ENCODE measurements around the gene JOSD1. TPM values are rescaled to one million over a fixed set of nuclear protein-coding genes. Genes with fewer than 3 reads are reported as not detected.

The JOSD1 gene
- total RNA-seq, 1 experiment from 2014 or later, result 84.9 TPM

DNA sequence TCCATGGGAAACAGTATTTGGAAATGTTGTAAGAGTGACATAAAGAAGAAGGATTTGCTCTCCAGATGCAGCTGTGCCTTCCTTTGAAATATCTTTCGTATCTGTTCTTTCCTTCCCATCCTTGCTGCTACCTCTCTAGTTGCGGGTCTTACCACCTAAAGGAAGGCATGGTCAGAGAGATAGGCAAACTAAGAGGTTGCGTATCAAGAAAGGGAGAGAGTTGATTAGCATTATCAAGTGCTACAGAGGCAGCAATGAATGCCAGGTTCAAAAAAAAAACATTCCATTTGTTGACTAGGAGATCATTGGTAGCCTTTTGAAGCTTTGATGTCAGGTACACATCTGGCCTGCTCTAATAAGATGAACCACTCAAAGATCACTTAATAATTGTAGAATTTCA is 9.6 kb upstream of the JOSD1 start:
- Mint-ChIP-seq H3K4me3 (ENCODE audit: unreplicated experiment) (no peak overlapping the region), H3K36me3 (ENCODE audit: insufficient read depth, unreplicated experiment) (peaks cover 15% of the 10 kb centered on the region), H3K4me1 (ENCODE audit: insufficient read depth, unreplicated experiment) (peaks cover 20% of the 10 kb centered on the region), H3K27ac (ENCODE audit: low read depth, unreplicated experiment) (no peak overlapping the region), H3K27me3 (ENCODE audit: insufficient read depth, unreplicated experiment) (no peaks in the 10 kb centered on the region), H3K9me3 (ENCODE audit: unreplicated experiment) (no peaks in the 10 kb centered on the region)
- ChIA-PET POLR2A (interaction anchor here (1.0 to 1.6 kb wide), 2 partner anchors 8 to 11 kb away, joined by 5 to 7 read pairs; no protein-coding TSS in a partner anchor), CTCF (interaction anchor here (0.5 to 0.9 kb wide), 2 partner anchors 47 to 57 kb away, joined by 3 to 4 read pairs; no protein-coding TSS in a partner anchor)
- BruUV-seq (replicated peaks), result no TSS peak
- TF ChIP-seq, protein P1, sequence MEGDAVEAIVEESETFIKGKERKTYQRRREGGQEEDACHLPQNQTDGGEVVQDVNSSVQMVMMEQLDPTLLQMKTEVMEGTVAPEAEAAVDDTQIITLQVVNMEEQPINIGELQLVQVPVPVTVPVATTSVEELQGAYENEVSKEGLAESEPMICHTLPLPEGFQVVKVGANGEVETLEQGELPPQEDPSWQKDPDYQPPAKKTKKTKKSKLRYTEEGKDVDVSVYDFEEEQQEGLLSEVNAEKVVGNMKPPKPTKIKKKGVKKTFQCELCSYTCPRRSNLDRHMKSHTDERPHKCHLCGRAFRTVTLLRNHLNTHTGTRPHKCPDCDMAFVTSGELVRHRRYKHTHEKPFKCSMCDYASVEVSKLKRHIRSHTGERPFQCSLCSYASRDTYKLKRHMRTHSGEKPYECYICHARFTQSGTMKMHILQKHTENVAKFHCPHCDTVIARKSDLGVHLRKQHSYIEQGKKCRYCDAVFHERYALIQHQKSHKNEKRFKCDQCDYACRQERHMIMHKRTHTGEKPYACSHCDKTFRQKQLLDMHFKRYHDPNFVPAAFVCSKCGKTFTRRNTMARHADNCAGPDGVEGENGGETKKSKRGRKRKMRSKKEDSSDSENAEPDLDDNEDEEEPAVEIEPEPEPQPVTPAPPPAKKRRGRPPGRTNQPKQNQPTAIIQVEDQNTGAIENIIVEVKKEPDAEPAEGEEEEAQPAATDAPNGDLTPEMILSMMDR (IDR thresholded peaks at IDR 0.05; ENCODE audit: unreplicated experiment), result no peak
- intact Hi-C loops (cut with micrococcal nuclease), result no loop called here
- DNase-seq (ENCODE audit: unreplicated experiment), result no peak

DNA sequence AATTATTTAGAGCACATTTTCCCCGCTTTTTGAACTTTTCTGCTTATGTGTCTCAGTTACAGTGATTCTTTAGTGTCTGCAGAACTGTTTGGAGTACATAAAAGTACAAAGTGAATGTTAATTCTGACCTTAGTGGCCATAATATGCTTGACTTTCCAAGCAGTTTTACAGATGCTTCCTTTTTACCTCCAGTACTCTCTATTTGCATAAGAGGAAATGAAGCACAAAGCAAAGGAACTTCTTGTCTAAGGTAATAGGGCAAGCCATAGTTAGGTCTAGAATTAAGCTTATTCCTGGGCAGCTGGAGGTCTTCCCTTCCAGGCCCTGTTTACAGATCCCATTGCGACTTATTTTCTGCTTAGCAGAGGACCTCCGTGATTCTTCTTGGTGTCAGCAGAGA is 8.6 kb upstream of the JOSD1 start:
- no peaks in the 10 kb centered on the region for H3K9me3 Mint-ChIP-seq (ENCODE audit: unreplicated experiment)
- H3K36me3 Mint-ChIP-seq (ENCODE audit: insufficient read depth, unreplicated experiment), result peaks cover 15% of the 10 kb centered on the region
- no peaks in the 10 kb centered on the region for H3K27me3 Mint-ChIP-seq (ENCODE audit: insufficient read depth, unreplicated experiment)
- POLR2A ChIA-PET, result interaction anchor here (1.0 to 1.6 kb wide), 2 partner anchors 9 to 10 kb away, joined by 5 to 7 read pairs; no protein-coding TSS in a partner anchor
- no peak for DNase-seq (ENCODE audit: unreplicated experiment)
- BruUV-seq (replicated peaks), result no TSS peak
- no peak overlapping the region for H3K4me3 Mint-ChIP-seq (ENCODE audit: unreplicated experiment)
- TF ChIP-seq, protein P1 (IDR thresholded peaks at IDR 0.05; ENCODE audit: unreplicated experiment), result no peak
- H3K4me1 Mint-ChIP-seq (ENCODE audit: insufficient read depth, unreplicated experiment), result peaks cover 26% of the 10 kb centered on the region
- no peak overlapping the region for H3K27ac Mint-ChIP-seq (ENCODE audit: low read depth, unreplicated experiment)
- intact Hi-C loops (cut with micrococcal nuclease), result no loop called here
- CTCF ChIA-PET, result interaction anchor here (0.9 to 3.0 kb wide), 3 partner anchors 8 to 58 kb away, joined by 3 to 14 read pairs (median 3); no protein-coding TSS in a partner anchor

DNA sequence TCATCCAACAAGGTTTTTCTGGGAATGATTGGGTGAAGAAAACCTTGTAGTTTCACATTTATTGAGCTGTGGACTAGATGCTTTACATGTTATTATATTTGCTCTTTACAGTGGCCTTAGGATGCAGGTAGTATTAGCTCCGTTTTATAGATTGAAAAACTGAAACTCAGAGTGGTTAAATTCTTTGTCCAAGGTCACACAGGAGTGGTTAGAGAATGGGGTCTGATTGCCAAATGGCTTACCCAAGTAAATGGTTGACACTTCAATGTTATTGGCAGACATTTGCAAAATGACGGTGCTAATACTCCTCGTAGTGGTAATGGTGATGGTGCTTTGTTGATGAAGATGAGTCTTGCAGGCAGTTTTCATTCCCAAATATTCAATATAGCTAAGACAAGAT is 7.2 kb upstream of the JOSD1 start:
- H3K9me3 Mint-ChIP-seq (ENCODE audit: unreplicated experiment), result no peaks in the 10 kb centered on the region
- intact Hi-C loops (cut with micrococcal nuclease), result loop anchor here (2.0 kb wide), 1 partner anchor 51 kb away; the partner anchor contains the start of genes CBY1 and FAM227A
- H3K4me3 Mint-ChIP-seq (ENCODE audit: unreplicated experiment), result peak overlapping the region; percentile 88
- no TSS peak for BruUV-seq (replicated peaks)
- peaks cover 25% of the 10 kb centered on the region for H3K4me1 Mint-ChIP-seq (ENCODE audit: insufficient read depth, unreplicated experiment)
- TF ChIP-seq, protein P1 (IDR thresholded peaks at IDR 0.05; ENCODE audit: unreplicated experiment), result no peak
- DNase-seq (ENCODE audit: unreplicated experiment), result no peak
- CTCF ChIA-PET, result interaction anchor here (0.6 to 3.0 kb wide), 7 partner anchors 9 to 462 kb away, joined by 3 to 14 read pairs (median 4); partner anchors contain the start of gene TOMM22
- H3K36me3 Mint-ChIP-seq (ENCODE audit: insufficient read depth, unreplicated experiment), result peaks cover 15% of the 10 kb centered on the region
- no peak overlapping the region for H3K27ac Mint-ChIP-seq (ENCODE audit: low read depth, unreplicated experiment)
- H3K27me3 Mint-ChIP-seq (ENCODE audit: insufficient read depth, unreplicated experiment), result no peaks in the 10 kb centered on the region
- POLR2A ChIA-PET, result interaction anchor here (0.5 to 5.1 kb wide), 15 partner anchors 11 to 1509 kb away, joined by 3 to 118 read pairs (median 6); partner anchors contain the start of genes CBY1, FAM227A, JOSD1 and RPL3

DNA sequence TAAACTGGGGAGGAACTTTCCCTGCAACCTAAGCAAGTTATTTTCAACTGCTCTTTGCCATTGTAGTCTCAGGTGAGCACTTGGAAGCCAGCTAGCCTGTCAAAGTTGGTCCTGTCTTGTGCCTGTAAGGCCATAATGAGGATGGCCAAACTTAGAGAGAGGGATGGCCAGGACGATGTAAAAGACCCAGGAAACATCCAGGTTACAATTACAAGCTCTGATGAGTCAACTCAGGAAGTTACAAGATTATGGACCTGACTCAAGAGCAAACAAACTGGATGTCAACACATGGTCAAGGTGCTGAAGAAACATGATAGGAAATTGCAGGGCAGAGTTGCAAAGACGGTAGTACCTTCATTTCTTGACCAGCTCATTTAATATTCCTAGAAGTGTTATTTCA is 6.6 kb upstream of the JOSD1 start:
- H3K9me3 Mint-ChIP-seq (ENCODE audit: unreplicated experiment), result no peaks in the 10 kb centered on the region
- POLR2A ChIA-PET, result interaction anchor here (0.5 to 5.1 kb wide), 19 partner anchors 11 to 1508 kb away, joined by 3 to 118 read pairs (median 5); partner anchors contain the start of genes CBY1, FAM227A, JOSD1 and RPL3
- BruUV-seq (replicated peaks), result TSS peak; percentile 45

More for the DNA sequence above, 6.6 kb upstream of the JOSD1 start:
- H3K27me3 Mint-ChIP-seq (ENCODE audit: insufficient read depth, unreplicated experiment), result no peaks in the 10 kb centered on the region
- peaks cover 15% of the 10 kb centered on the region for H3K36me3 Mint-ChIP-seq (ENCODE audit: insufficient read depth, unreplicated experiment)
- peak overlapping the region; percentile 88 for H3K4me3 Mint-ChIP-seq (ENCODE audit: unreplicated experiment)
- H3K27ac Mint-ChIP-seq (ENCODE audit: low read depth, unreplicated experiment), result peak overlapping the region; percentile 87
- CTCF ChIA-PET, result interaction anchor here (0.6 to 3.0 kb wide), 6 partner anchors 9 to 463 kb away, joined by 3 to 14 read pairs (median 4); partner anchors contain the start of gene TOMM22
- TF ChIP-seq, protein P1 (IDR thresholded peaks at IDR 0.05; ENCODE audit: unreplicated experiment), result no peak
- intact Hi-C loops (cut with micrococcal nuclease), result loop anchor here (2.0 kb wide), 1 partner anchor 51 kb away; the partner anchor contains the start of genes CBY1 and FAM227A
- peak; percentile 84 for DNase-seq (ENCODE audit: unreplicated experiment)
- peaks cover 25% of the 10 kb centered on the region for H3K4me1 Mint-ChIP-seq (ENCODE audit: insufficient read depth, unreplicated experiment)

Data from MCF 10A (cell line).